ENCODE results near the gene RBBP4.

RBBP4 gene

DNA sequence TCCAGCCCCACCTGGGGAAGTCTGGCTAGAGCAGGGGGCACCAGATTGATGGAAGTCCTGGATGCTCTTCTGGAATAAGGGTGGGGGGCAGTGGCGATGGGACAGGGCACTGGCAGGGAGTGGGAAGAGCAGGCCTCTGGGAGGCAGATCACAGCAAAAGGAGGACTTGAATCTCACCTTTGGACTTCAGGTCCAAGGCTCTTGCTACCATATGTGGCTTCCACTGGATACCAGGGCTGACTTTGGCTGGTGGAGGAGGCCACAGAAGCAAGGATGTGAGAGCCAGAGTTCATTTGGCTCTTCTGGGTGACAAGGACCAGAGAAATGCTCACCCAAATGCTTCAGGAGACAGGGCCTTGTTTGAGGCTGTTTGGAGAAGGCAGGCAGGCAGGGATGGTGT, 67.5 kb downstream of the RBBP4 start:
- DNase-seq (ENCODE audit: low read depth in 2 of 2) = no peak

DNA sequence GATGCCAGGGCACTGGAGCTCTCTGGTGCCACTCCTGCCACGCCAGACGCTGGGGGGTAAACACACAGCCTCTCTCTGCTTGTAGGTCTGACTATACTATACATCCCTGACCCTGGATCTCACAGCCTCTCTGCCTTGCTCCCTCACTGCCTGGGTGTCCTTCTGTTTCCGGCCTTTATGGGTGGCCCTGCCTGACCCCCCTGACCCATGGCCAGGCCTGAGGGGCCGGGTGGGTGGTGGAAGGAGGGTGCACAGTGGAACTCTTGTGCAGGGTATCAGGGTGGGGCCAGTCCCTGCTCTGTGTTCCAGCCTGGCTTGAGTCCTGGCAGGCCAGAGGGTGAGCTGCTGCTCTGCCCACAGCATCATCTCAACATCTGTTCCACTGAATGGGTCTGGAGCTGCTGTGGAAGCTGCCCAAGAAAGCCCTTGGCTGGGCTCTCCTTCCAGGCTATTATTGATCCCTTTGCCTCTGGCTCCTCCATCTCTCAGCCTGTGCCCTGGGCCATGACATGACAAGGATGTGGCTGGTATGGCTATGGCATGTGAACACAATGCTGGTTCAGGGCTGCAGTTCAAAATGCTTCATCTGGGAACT, 68.8 kb downstream of the RBBP4 start:
- no peak for DNase-seq (ENCODE audit: low read depth in 2 of 2)

DNA sequence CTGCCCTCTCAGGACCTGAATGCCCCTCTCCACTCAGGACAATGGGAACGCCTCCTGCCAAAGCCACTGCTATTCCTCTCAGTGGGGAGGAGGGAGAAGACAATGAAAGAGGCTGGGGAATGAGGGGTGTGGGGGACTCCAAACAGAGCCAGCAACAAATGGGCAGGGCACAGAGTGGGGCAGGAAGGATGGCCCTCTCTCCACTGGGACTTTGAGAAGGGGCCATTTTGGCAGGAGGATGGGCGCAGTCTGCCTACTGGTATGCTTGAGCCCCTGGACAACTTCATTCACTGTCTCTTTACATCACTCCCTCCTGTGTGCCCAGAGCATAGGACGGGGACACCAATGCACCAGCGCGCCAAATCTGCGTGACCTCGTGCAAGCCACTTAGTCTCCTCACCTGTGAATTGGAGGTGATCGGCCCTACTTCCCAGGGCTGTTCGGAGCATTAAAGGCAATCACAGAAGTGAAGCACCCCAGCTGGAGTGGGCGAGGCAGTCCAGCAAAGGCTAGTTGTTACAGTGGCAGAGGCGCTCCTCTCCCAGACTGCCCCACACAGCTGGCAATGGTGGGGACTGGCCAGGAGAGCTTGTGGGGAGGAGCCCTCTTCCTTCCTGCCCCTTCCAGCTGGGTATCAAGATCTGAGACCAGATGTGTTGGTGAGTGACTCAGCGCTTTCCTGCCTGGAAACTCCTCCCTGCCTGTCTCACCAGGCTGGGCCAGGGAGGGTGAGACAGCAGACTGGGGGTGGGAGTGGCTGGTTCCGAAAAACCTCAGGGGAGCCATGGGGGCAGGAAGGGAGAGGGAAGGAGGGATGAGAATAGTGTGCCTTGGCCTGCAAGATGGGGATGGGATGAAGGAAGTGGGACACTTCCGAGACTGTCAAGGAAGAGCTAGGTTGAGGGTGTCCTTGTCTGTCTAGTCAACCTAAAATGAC, 73.9 kb downstream of the RBBP4 start:
- peak; percentile 84 for DNase-seq (ENCODE audit: low read depth in 2 of 2)

DNA sequence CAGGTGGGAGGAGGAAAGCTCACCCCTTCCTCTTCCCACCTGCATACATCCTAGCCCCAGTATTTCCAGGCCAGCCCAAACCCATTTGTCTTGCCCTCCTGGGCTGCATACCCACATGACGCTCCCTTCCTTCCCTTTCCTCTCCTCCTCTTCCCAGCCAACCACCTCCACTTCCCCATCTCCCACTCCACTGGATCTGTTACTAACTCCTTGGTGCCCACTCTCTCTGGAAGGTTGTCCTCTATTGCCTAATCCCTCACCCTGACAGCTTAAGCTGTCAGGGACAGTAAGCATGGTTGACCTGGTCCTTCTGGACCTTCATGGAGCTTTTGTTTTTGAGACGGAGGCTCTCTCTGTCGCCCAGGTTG, 74.6 kb downstream of the RBBP4 start:
- no peak for DNase-seq (ENCODE audit: low read depth in 2 of 2)

DNA sequence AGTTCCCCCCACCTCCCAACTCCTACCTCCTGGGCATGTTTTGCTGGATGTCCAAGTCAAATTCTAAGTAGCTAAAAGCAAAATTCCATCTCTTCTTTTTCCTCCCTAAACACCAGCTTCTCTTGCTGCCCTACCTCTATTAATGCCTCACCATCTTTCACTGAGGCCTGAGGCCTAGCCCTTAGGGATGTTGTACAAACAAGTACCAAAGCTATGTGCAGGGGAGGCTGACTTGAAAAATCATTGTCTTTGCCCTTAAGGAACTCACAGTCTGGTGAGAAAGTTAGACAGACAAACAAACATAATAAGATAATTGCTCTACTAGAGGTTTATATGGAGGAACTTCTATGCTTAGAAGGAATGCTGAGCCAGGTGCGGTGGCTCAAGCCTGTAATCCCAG, 76.9 kb downstream of the RBBP4 start:
- DNase-seq (ENCODE audit: low read depth in 2 of 2) = no peak

DNA sequence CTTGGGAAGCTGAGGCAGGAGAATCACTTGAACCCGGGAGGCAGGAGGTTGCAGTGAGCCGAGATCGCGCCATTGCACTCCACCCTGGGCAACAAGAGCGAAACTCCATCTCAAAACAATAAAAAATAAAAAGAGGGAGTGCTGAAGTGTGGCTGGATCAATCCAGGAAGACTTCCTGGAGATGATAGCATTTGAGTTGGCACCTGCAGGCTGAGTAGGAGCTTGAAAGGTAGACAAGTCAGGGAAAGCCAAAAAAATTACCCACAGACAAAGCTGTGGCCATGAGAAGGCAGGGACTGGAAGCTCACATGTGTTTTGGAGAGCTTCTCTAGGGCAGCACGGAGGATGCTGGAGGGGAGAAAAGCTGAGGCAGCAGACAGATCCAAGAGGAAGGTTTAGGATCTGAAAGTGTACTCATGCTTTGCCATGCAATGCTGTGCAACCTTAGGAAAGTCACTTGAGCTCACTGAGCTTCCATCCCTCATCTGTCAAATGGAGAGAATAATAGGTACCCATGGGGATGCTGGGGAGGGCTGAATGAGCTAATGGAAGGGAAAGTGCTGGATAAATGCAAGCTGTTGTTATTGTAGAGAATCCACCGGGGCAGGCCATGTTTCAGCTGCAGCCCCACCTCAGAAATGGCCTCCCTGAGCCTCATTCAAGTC, 77.5 kb downstream of the RBBP4 start:
- DNase-seq (ENCODE audit: low read depth in 2 of 2) = no peak

DNA sequence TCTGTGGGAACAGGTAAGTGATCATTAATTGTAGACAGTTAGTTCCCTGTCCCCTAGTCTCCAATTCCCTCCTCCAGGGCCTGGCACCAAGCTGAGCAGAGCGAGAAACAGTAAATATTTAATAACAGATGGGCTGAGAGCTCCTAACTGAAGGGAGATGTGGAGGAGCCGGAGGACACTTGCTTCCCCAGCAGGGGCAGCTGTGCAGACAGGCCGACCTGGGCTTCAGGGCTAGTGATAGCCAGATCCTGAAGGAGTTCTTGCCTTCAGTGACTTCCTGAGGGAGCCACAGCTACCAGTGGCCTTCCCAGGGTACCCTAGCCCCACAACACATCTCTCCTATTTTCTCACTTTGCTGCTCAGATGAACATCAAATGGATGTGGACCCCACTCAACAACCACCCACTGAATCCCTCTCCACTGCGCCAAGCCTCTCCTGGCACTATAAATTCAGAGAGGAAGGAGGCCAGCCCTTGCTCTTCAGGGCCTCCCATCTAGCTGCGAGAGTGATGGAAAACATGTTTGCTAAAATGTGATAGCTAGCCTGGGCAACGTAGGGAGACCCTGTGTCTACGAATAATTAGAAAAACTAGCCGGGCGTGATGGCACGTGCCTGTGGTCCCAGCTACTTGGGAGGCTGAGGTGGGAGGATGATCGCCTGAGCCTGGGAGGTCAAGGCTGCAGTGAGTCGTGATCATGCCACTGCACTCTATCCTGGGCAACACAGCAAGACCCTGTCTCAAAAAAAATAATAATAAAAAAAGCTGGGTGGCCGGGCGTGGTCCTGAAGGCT, 78.4 kb downstream of the RBBP4 start:
- no peak for DNase-seq (ENCODE audit: low read depth in 2 of 2)

DNA sequence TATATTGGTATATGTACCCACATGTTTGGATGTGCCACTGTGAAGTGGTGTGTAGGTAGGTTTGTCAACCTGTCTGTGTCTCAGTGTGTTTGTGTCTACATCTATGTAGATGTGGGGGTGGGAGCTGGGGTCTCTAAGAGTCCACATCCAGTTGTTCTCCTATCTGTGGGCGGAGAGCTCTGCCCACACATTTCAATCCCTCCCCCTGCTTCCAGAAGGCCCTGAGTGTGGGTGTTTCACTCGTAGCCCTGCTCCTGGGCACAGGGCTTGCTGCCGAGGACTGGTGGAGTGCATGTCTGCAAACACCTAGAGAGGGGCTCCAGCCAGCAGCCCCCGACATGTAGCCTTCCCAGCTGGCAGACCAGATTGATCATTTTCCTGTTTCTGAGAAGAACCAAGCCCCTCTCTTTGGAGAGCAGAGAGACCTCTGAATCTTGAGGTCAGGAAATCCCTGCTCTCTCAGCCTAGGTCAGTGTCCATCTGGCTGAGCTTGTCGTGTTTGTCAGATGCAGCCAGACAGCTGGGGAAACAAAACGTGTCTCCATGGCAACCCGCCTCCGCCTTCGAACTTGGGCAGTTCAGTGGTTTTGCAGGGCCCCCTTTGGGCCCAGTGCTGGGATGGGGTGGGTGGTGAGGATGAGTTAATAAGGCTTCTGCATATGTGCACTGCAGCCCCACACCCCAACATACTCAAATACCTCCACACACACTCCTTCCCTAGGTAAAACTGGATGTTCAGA, 82.7 kb downstream of the RBBP4 start:
- DNase-seq (ENCODE audit: low read depth in 2 of 2) = no peak

All from fibroblast of skin of left quadriceps (primary cell).